Bronchial epithelial cell (primary cell): ENCODE results near the gene KIAA1958. TPM values are rescaled to one million over a fixed set of nuclear protein-coding genes. Genes with fewer than 3 reads are reported as not detected.
"Not testable (repeated sequence)": the region's sequence is repeated elsewhere in the genome, so short reads cannot be mapped to it uniquely, and the experiment has no call there.

Source experiments
- DNase-seq: peaks from one replicate; pipeline ENCODE4 v3.0.0-alpha.2; 2010; ENCODE audit warnings: low read depth
- FAIRE-seq: peaks from 2 replicates; lab custom pipeline; 2011; peaks lifted over from hg19 to GRCh38; lab: Jason Lieb, UNC
- H3K27me3 ChIP-seq: 2 replicates; pipeline ENCODE4 v1.5.1; 2011; ENCODE audit warnings: low read length; ENCODE audit not compliant: control insufficient read depth, insufficient read depth
- H3K36me3 ChIP-seq: 2 replicates; pipeline ENCODE4 v1.5.1; 2011; ENCODE audit warnings: low read length; ENCODE audit not compliant: control insufficient read depth, insufficient read depth
- H3K4me3 ChIP-seq: 2 replicates; pipeline ENCODE4 v1.5.1; 2011; ENCODE audit warnings: mild to moderate bottlenecking, low read depth, low read length, control low read depth
- CTCF ChIP-seq: IDR thresholded peaks from 2 replicates; pipeline ENCODE4 v1.5.1; 2011; ENCODE audit warnings: mild to moderate bottlenecking, moderate library complexity, low read length, control low read depth, inconsistent platforms; ENCODE audit not compliant: insufficient read depth, severe bottlenecking
- total RNA-seq: library from RNA; depleted of rRNA; stranded (reverse); fragments of >200 nt; gene quantifications from 2 replicates; pipeline ENCODE4 v1.2.1, GENCODE V29; 2014

The KIAA1958 gene
- total RNA-seq, 1 donor from 2014 or later = 1.8 TPM

GRCh38 chr9:112664531-112664930, 177.9 kb downstream of the KIAA1958 start:
- no peak for TF ChIP-seq CTCF
- FAIRE-seq (no peak), DNase-seq (no peak)
- H3K4me3 ChIP-seq = no peak overlapping the region
- H3K36me3 ChIP-seq = no peaks in the 10 kb centered on the region
- no peaks in the 10 kb centered on the region for H3K27me3 ChIP-seq

- Histone ChIP-seq H3K36me3 (no peaks in the 10 kb centered on the region), H3K4me3 (no peak overlapping the region), H3K27me3 (no peaks in the 10 kb centered on the region)
- TF ChIP-seq CTCF = peak; percentile 40
- DNase-seq (peak; percentile 25), FAIRE-seq (no peak)
Observed at GRCh38 chr9:112665347-112665746, 178.7 kb downstream of the KIAA1958 start.

GRCh38 chr9:112669326-112669725, 182.7 kb downstream of the KIAA1958 start:
- Histone ChIP-seq H3K4me3 (no peak overlapping the region), H3K36me3 (no peaks in the 10 kb centered on the region), H3K27me3 (no peaks in the 10 kb centered on the region)
- FAIRE-seq (no peak), DNase-seq (no peak)
- TF ChIP-seq CTCF = no peak

GRCh38 chr9:112670991-112671625, 184.5 kb downstream of the KIAA1958 start:
- no peak overlapping the region for H3K4me3 ChIP-seq
- H3K36me3 ChIP-seq = no peaks in the 10 kb centered on the region
- H3K27me3 ChIP-seq = no peaks in the 10 kb centered on the region
- FAIRE-seq (no peak), DNase-seq (no peak)
- TF ChIP-seq CTCF = no peak

- FAIRE-seq, H3K4me3 ChIP-seq, H3K36me3 ChIP-seq, DNase-seq, H3K27me3 ChIP-seq: not testable (repeated sequence)
Observed at GRCh38 chr9:112673221-112673620, 186.6 kb downstream of the KIAA1958 start.

- DNase-seq (no peak), FAIRE-seq (no peak)
- no peak for TF ChIP-seq CTCF
- Histone ChIP-seq H3K4me3 (no peak overlapping the region), H3K27me3 (no peaks in the 10 kb centered on the region), H3K36me3 (no peaks in the 10 kb centered on the region)
Observed at GRCh38 chr9:112677040-112677439, 190.4 kb downstream of the KIAA1958 start.
